Hepatocyte (in vitro differentiated cells): ENCODE measurements around the gene CENPT. TPM values are rescaled to one million over a fixed set of nuclear protein-coding genes. Genes with fewer than 3 reads are reported as not detected.

Source experiments
- DNase-seq: peaks from one replicate; pipeline ENCODE4 v3.0.0-alpha.2; 2016; ENCODE audit warnings: low spot score
- H2AFZ ChIP-seq: fragments of 200-600 bp; sonication (generic); 2 replicates; pipeline ENCODE4 v1.6.0; 2016; ENCODE audit warnings: antibody characterized with exemption, mild to moderate bottlenecking
- H3K27ac ChIP-seq: fragments of 200-600 bp; sonication (generic); 2 replicates; pipeline ENCODE4 v1.5.1; 2016; ENCODE audit warnings: mild to moderate bottlenecking
- H3K27me3 ChIP-seq: fragments of 200-600 bp; sonication (generic); 2 replicates; pipeline ENCODE4 v1.6.1; 2016
- H3K36me3 ChIP-seq: fragments of 200-600 bp; sonication (generic); replicated peaks from 2 replicates; pipeline ENCODE4 v1.5.1; 2016; ENCODE audit warnings: low read depth; ENCODE audit not compliant: insufficient read depth
- H3K4me1 ChIP-seq: fragments of 200-600 bp; sonication (generic); 2 replicates; pipeline ENCODE4 v1.5.1; 2016; ENCODE audit warnings: mild to moderate bottlenecking, moderate library complexity; ENCODE audit not compliant: insufficient read depth
- H3K4me2 ChIP-seq: fragments of 200-600 bp; sonication (generic); 2 replicates; pipeline ENCODE4 v1.6.0; 2016
- H3K4me3 ChIP-seq: fragments of 200-600 bp; sonication (generic); 2 replicates; pipeline ENCODE4 v1.5.1; 2016; ENCODE audit warnings: mild to moderate bottlenecking
- H3K79me2 ChIP-seq: fragments of 200-600 bp; sonication (generic); 2 replicates; pipeline ENCODE4 v1.6.0; 2017; ENCODE audit warnings: mild to moderate bottlenecking
- H3K9me2 ChIP-seq: fragments of 200-600 bp; sonication (generic); replicated peaks from 2 replicates; pipeline ENCODE4 v1.6.0; 2017; ENCODE audit warnings: mild to moderate bottlenecking; ENCODE audit not compliant: insufficient read depth
- H3K9me3 ChIP-seq: fragments of 200-600 bp; sonication (generic); 2 replicates; pipeline ENCODE4 v1.5.1; 2016; ENCODE audit warnings: low read depth, mild to moderate bottlenecking
- H4K20me1 ChIP-seq: fragments of 200-600 bp; sonication (generic); 2 replicates; pipeline ENCODE4 v1.6.0; 2016; ENCODE audit warnings: mild to moderate bottlenecking; ENCODE audit not compliant: insufficient read depth, poor library complexity, severe bottlenecking
- CTCF ChIP-seq: fragments of 200-600 bp; sonication (generic); IDR thresholded peaks from 2 replicates; pipeline ENCODE4 v1.5.1; 2016; ENCODE audit warnings: antibody characterized with exemption, mild to moderate bottlenecking; ENCODE audit not compliant: poor library complexity
- EZH2 ChIP-seq: fragments of 200-600 bp; sonication (generic); IDR thresholded peaks from 2 replicates; pipeline ENCODE4 v1.6.1; 2016; ENCODE audit warnings: antibody characterized with exemption, mild to moderate bottlenecking, borderline replicate concordance
- EZH2phosphoT487 ChIP-seq: fragments of 200-600 bp; sonication (generic); IDR thresholded peaks from one replicate; pipeline ENCODE4 v1.6.1; 2018; ENCODE audit warnings: antibody characterized with exemption, mild to moderate bottlenecking, low read depth, moderate library complexity; ENCODE audit not compliant: unreplicated experiment, severe bottlenecking
- WGBS: methylation state at CpG from one replicate; pipeline ENCODE4 v1.1.6; 2016; ENCODE audit warnings: low lambda C conversion rate; ENCODE audit errors: missing lambda C conversion rate; 5-methylcytosine and 5-hydroxymethylcytosine counted together
- polyA plus RNA-seq: library from polyadenylated mRNA; unstranded; fragments of >200 nt; fragmentation: Nextera tagmentation; extraction: Ambion mirVana; gene quantifications from 2 replicates; pipeline ENCODE4 v1.2.1, GENCODE V29; 2016
- total RNA-seq: library from RNA; depleted of rRNA; stranded (reverse); fragments of >200 nt; gene quantifications from 2 replicates; pipeline ENCODE4 v1.2.3, GENCODE V29; 2014

The CENPT gene
- total and polyA plus RNA-seq, 2 experiments from 2014 or later, result 38.1 to 84.0 TPM

- TF ChIP-seq EZH2phosphoT487 (no peak), CTCF (no peak), EZH2 (no peak)
- no peak overlapping the region for H3K4me3 ChIP-seq
- H3K4me2 ChIP-seq, result peak overlapping the region; percentile 52
- no peak for DNase-seq
- 91% methylated on average over 5 of the region's 5 CpGs for WGBS
- H3K27ac ChIP-seq, result peak overlapping the region; percentile 84
- peaks cover 95% of the 10 kb centered on the region for H3K79me2 ChIP-seq
- H4K20me1 ChIP-seq, result peaks cover 86% of the 10 kb centered on the region
- no peaks in the 10 kb centered on the region for H3K27me3 ChIP-seq
- H3K4me1 ChIP-seq, result peaks cover 25% of the 10 kb centered on the region
- H3K9me2 ChIP-seq, result no peaks in the 10 kb centered on the region
- no peak overlapping the region for H2AFZ ChIP-seq
- H3K36me3 ChIP-seq, result no peaks in the 10 kb centered on the region
- H3K9me3 ChIP-seq, result no peaks in the 10 kb centered on the region
Measured at GRCh38 chr16:67856927-67857546, 9.5 kb upstream of the CENPT start.

- Histone ChIP-seq H3K9me2 (no peaks in the 10 kb centered on the region), H3K4me3 (no peak overlapping the region), H4K20me1 (peaks cover 77% of the 10 kb centered on the region), H3K4me2 (no peak overlapping the region), H3K4me1 (peaks cover 23% of the 10 kb centered on the region), H2AFZ (no peak overlapping the region), H3K79me2 (peaks cover 95% of the 10 kb centered on the region), H3K9me3 (no peaks in the 10 kb centered on the region), H3K36me3 (no peaks in the 10 kb centered on the region), H3K27ac (peak overlapping the region; percentile 84), H3K27me3 (no peaks in the 10 kb centered on the region)
- no peak for DNase-seq
- 91% methylated on average over 7 of the region's 10 CpGs for WGBS
- no peak for TF ChIP-seq EZH2phosphoT487
- no peak for TF ChIP-seq EZH2
- TF ChIP-seq CTCF, result no peak
Measured at GRCh38 chr16:67855789-67856188, 8.3 kb upstream of the CENPT start.

- Histone ChIP-seq H2AFZ (no peak overlapping the region), H3K27me3 (no peaks in the 10 kb centered on the region), H3K79me2 (peaks cover 94% of the 10 kb centered on the region), H3K4me2 (no peak overlapping the region), H3K9me3 (no peaks in the 10 kb centered on the region), H3K4me1 (peaks cover 23% of the 10 kb centered on the region), H3K4me3 (no peak overlapping the region), H3K9me2 (no peaks in the 10 kb centered on the region), H3K27ac (no peak overlapping the region), H4K20me1 (peaks cover 71% of the 10 kb centered on the region), H3K36me3 (no peaks in the 10 kb centered on the region)
- TF ChIP-seq EZH2 (no peak), EZH2phosphoT487 (no peak), CTCF (no peak)
- 98% methylated on average over 3 of the region's 3 CpGs for WGBS
- DNase-seq, result no peak
Measured at GRCh38 chr16:67853670-67854069, 6.2 kb upstream of the CENPT start.

GRCh38 chr16:67848118-67848517 is 625 bp upstream of the CENPT start:
- TF ChIP-seq EZH2phosphoT487 (no peak), EZH2 (no peak), CTCF (no peak)
- Histone ChIP-seq H2AFZ (no peak overlapping the region), H4K20me1 (peaks cover 28% of the 10 kb centered on the region), H3K9me3 (no peaks in the 10 kb centered on the region), H3K27me3 (no peaks in the 10 kb centered on the region), H3K36me3 (no peaks in the 10 kb centered on the region), H3K4me3 (peak overlapping the region; percentile 98), H3K79me2 (peaks cover 91% of the 10 kb centered on the region), H3K4me1 (peaks cover 38% of the 10 kb centered on the region), H3K4me2 (peak overlapping the region; percentile 89), H3K27ac (peak overlapping the region; percentile 99), H3K9me2 (no peaks in the 10 kb centered on the region)
- WGBS, result 94% methylated on average over 11 of the region's 11 CpGs
- no peak for DNase-seq
